HepG2 (cell line): ENCODE data around the gene CCR5AS.

Source experiments
- ATAC-seq: fragments of 200-7000 bp; cut with Tn5 transposase; 3 replicates; pipeline ENCODE4 v1.9.1; 2020; ENCODE audit warnings: mild to moderate bottlenecking, moderate library complexity
- BruUV-seq: library from RNA; stranded (reverse); fragments of 400-500 nt; replicated peaks from 2 replicates; lab custom pipeline; 2021; lab: Mats Ljungman, UMichigan
- CTCF ChIA-PET: fragments of 300-600 bp; formaldehyde crosslinking; extraction: SDS; loops from one replicate; lab custom pipeline; 2021; ENCODE audit warnings: low total read pairs, inconsistent platforms, low intra/inter-chr PET ratio; lab: Yijun Ruan, JAX
- POLR2A ChIA-PET: fragments of 350-600 bp; sonication (Branson Sonifier 250); formaldehyde crosslinking; loops from one replicate; lab custom pipeline; 2020; ENCODE audit warnings: antibody characterized with exemption, inconsistent platforms; lab: Yijun Ruan, JAX
- DNase-seq: peaks from one replicate; pipeline ENCODE4 v3.0.0-alpha.2; 2015; ENCODE audit warnings: low spot score
- FAIRE-seq: peaks from 3 replicates; lab custom pipeline; 2011; peaks lifted over from hg19 to GRCh38; lab: Jason Lieb, UNC
- H2AFZ ChIP-seq: one replicate; pipeline ENCODE4 v1.6.1; 2011; ENCODE audit warnings: low read length, inconsistent platforms
- H3K27ac ChIP-seq: fragments of 300-600 bp; 3 replicates; pipeline ENCODE4 v1.8.0; 2011; ENCODE audit warnings: mixed run types, mild to moderate bottlenecking, mixed read lengths, low read length, inconsistent platforms; ENCODE audit not compliant: insufficient read depth; ENCODE audit errors: extremely low read length
- H3K27me3 ChIP-seq, 2 experiments: fragments of 200-600 bp in 1 of 2; 2 replicates in 1 of 2; 3 replicates in 1 of 2; pipeline versions ENCODE4 v1.6.0 to v1.8.0; 2011; ENCODE audit warnings: low read length in 2 of 2, mild to moderate bottlenecking in 2 of 2, moderate library complexity in 2 of 2, inconsistent platforms in 1 of 2; ENCODE audit not compliant: insufficient read depth in 2 of 2, control insufficient read depth in 1 of 2
- H3K36me3 ChIP-seq, 2 experiments: fragments of 200-600 bp in 1 of 2; replicated peaks in 1 of 2; 2 replicates in 1 of 2; 3 replicates in 1 of 2; pipeline versions ENCODE4 v1.5.1 to v1.8.0; 2011; ENCODE audit warnings: low read length in 2 of 2, inconsistent platforms in 1 of 2; ENCODE audit not compliant: insufficient read depth in 2 of 2, control insufficient read depth in 1 of 2
- H3K4me1 ChIP-seq: 2 replicates; pipeline ENCODE4 v1.5.1; 2012; ENCODE audit warnings: low read length, inconsistent platforms; ENCODE audit not compliant: insufficient read depth
- H3K4me2 ChIP-seq: 2 replicates; pipeline ENCODE4 v1.6.0; 2011; ENCODE audit warnings: low read depth, low read length, inconsistent platforms
- H3K4me3 ChIP-seq, 3 experiments: fragments of 200-600 bp in 1 of 3; sonication (generic), shearing (Covaris generic) in 1 of 3; replicated peaks in 1 of 3; 2 replicates each; pipeline ENCODE4 v1.5.1; 2011 to 2016; ENCODE audit warnings: low read length in 3 of 3, inconsistent platforms in 2 of 3, low read depth in 2 of 3, mild to moderate bottlenecking in 2 of 3, control low read depth in 1 of 3, mixed read lengths in 1 of 3; ENCODE audit not compliant: insufficient read depth in 1 of 3
- H3K79me2 ChIP-seq: one replicate; pipeline ENCODE4 v1.6.1; 2011; ENCODE audit warnings: low read length, inconsistent platforms; ENCODE audit not compliant: insufficient read depth
- H3K9ac ChIP-seq: 2 replicates; pipeline ENCODE4 v1.6.0; 2011; ENCODE audit warnings: mild to moderate bottlenecking, low read depth, low read length, inconsistent platforms; ENCODE audit not compliant: insufficient read depth
- H3K9me3 ChIP-seq: 2 replicates; pipeline ENCODE4 v1.5.1; 2012; ENCODE audit warnings: mild to moderate bottlenecking, low read length
- H4K20me1 ChIP-seq: 2 replicates; pipeline ENCODE4 v1.6.0; 2011; ENCODE audit warnings: inconsistent platforms, mild to moderate bottlenecking, low read length, moderate library complexity; ENCODE audit not compliant: insufficient read depth
- ESRRA ChIP-seq: sonication (generic); formaldehyde crosslinking; IDR thresholded peaks from 2 replicates; pipeline ENCODE4 v1.5.1; 2020; ENCODE audit warnings: mild to moderate bottlenecking, low read depth, missing genetic modification reagents
- HNF4A ChIP-seq: sonication (generic); formaldehyde crosslinking; IDR thresholded peaks from 2 replicates; pipeline ENCODE4 v1.4.0; 2020; ENCODE audit warnings: missing genetic modification reagents
- NCOA2 ChIP-seq: sonication (generic); formaldehyde crosslinking; IDR thresholded peaks from 2 replicates; pipeline ENCODE4 v1.8.0; 2022; ENCODE audit warnings: inconsistent platforms
- SMC3 ChIP-seq: IDR thresholded peaks from 2 replicates; pipeline ENCODE4 v1.6.1; 2011; ENCODE audit warnings: low read length, improper control_type of control experiment
- STAG1 ChIP-seq: sonication (generic); formaldehyde crosslinking; IDR thresholded peaks from 2 replicates; pipeline ENCODE4 v1.4.0; 2020; ENCODE audit warnings: missing genetic modification reagents
- TEAD3 ChIP-seq: optimal IDR thresholded peaks from 2 replicates; pipeline ENCODE3; 2016; ENCODE audit warnings: borderline replicate concordance
- THAP11 ChIP-seq: IDR thresholded peaks from 2 replicates; pipeline ENCODE4 v1.6.1; 2016; ENCODE audit warnings: missing biosample characterization, missing genetic modification reagents
- ZIK1 ChIP-seq: sonication (generic); formaldehyde crosslinking; IDR thresholded peaks from 2 replicates; pipeline ENCODE4 v1.5.0; 2020; ENCODE audit warnings: mild to moderate bottlenecking, low read depth, missing genetic modification reagents, borderline replicate concordance
- ZMYM2 ChIP-seq: sonication (generic); formaldehyde crosslinking; IDR thresholded peaks from 2 replicates; pipeline ENCODE4 v1.8.0; 2022; ENCODE audit warnings: mild to moderate bottlenecking, missing genetic modification reagents
- ZNF496 ChIP-seq: sonication (generic); formaldehyde crosslinking; IDR thresholded peaks from 2 replicates; pipeline ENCODE4 v1.8.1; 2023; ENCODE audit warnings: mild to moderate bottlenecking, moderate library complexity, missing genetic modification reagents; ENCODE audit not compliant: insufficient replicate concordance
- WGBS: methylation state at CpG from one replicate; pipeline ENCODE4 v1.1.6; 2017; ENCODE audit warnings: low lambda C conversion rate; 5-methylcytosine and 5-hydroxymethylcytosine counted together
- in situ Hi-C: cut with HindIII; loops from 2 replicates; pipeline ENCODE4 v1.10.0; 2017; ENCODE audit warnings: low pct_unique_long_range_greater_than_20kb; ENCODE audit not compliant: extremely low pct_ligation_motif_present
- intact Hi-C: fragments of 100-400 bp; cut with micrococcal nuclease; formaldehyde crosslinking; loops from one replicate; pipeline ENCODE4 v1.10.0; 2022; ENCODE audit not compliant: unreplicated experiment
- TF ChIP-seq, protein P1 (sequence below): sonication (generic); formaldehyde crosslinking; IDR thresholded peaks from 2 replicates; pipeline ENCODE4 v1.5.0; 2020; ENCODE audit warnings: mild to moderate bottlenecking, missing genetic modification reagents, moderate library complexity
- TF ChIP-seq, protein P2 (sequence below): sonication (generic); formaldehyde crosslinking; conservative IDR thresholded peaks from 2 replicates; pipeline ENCODE4 v1.4.0; 2020; ENCODE audit warnings: mild to moderate bottlenecking, missing genetic modification reagents, moderate library complexity

Gene CCR5AS

DNA sequence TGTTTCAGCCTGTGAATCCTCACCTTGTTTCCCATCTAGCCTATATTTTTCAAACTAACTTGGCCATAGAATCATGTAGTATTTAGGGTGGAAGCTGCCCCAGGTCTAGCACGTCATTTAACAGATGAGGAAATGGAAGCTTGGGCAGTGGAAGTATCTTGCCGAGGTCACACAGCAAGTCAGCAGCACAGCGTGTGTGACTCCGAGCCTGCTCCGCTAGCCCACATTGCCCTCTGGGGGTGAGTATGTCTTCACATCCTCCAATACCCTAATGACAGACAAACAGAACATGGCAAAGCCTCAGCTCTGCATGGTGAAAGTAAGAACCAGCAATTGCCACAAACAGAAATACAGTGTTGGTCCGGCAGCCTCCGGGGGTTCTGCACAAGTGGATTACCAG lies 38.3 kb downstream of the CCR5AS start:
- Histone ChIP-seq H3K79me2 (no peaks in the 10 kb centered on the region), H3K9ac (no peak overlapping the region), H4K20me1 (no peaks in the 10 kb centered on the region), H3K4me3 (no peak overlapping the region), H3K27me3 (peaks cover 0 to 8% of the 10 kb centered on the region in 2 experiments; a peak in 2 of 5 replicates), H2AFZ (no peak overlapping the region), H3K4me1 (peaks cover 13% of the 10 kb centered on the region), H3K27ac (no peak overlapping the region), H3K4me2 (no peak overlapping the region; the same call in 1 of the 2 replicates), H3K9me3 (no peaks in the 10 kb centered on the region), H3K36me3 (no peaks in the 10 kb centered on the region)
- ChIA-PET CTCF (interaction anchor here (0.6 kb wide), 1 partner anchor 74 kb away, joined by 3 read pairs; no protein-coding TSS in a partner anchor), POLR2A (no interaction called here)
- FAIRE-seq (no peak), ATAC-seq (peak; percentile 96), DNase-seq (no peak)
- intact Hi-C loops (no loop called here), in situ Hi-C loops (no loop called here)
- no TSS peak for BruUV-seq
- 12% methylated on average over 7 of the region's 7 CpGs for WGBS
- TF ChIP-seq ZIK1 (CRISPR knock-in tag) (no peak), SMC3 (peak; percentile 9; the same call in 1 of the 2 replicates), ESRRA (CRISPR knock-in tag) (no peak), TEAD3 (CRISPR knock-in tag) (peak; percentile 49), STAG1 (CRISPR knock-in tag) (peak; percentile 61)
- TF ChIP-seq, protein P1, sequence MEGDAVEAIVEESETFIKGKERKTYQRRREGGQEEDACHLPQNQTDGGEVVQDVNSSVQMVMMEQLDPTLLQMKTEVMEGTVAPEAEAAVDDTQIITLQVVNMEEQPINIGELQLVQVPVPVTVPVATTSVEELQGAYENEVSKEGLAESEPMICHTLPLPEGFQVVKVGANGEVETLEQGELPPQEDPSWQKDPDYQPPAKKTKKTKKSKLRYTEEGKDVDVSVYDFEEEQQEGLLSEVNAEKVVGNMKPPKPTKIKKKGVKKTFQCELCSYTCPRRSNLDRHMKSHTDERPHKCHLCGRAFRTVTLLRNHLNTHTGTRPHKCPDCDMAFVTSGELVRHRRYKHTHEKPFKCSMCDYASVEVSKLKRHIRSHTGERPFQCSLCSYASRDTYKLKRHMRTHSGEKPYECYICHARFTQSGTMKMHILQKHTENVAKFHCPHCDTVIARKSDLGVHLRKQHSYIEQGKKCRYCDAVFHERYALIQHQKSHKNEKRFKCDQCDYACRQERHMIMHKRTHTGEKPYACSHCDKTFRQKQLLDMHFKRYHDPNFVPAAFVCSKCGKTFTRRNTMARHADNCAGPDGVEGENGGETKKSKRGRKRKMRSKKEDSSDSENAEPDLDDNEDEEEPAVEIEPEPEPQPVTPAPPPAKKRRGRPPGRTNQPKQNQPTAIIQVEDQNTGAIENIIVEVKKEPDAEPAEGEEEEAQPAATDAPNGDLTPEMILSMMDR (CRISPR knock-in tag) = peak; percentile 58

DNA sequence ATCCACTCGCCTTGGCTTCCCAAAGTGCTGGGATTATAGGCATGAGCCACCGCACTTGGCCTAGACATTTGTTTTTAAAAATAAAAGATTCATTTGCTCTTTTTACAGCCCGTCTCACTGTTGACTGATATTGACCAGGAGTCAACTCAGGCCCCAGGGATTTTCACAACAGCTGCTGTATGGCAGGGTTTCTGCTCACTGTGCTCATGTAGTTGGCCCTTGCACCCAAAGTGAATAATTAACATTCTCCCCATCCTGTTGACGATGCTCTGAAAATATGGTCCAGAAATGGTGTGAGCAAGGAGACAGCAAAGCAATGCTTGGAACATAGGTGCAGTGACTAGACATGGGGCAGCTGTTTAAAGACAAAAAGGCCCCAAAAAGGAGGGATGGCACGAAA lies 39.1 kb downstream of the CCR5AS start:
- Histone ChIP-seq H2AFZ (no peak overlapping the region), H3K79me2 (no peaks in the 10 kb centered on the region), H3K27me3 (0 out of 5 replicates have a peak, but pooled peaks cover 0 to 4% of the 10 kb centered on the region in 2 experiments), H3K4me1 (peaks cover 13% of the 10 kb centered on the region), H3K27ac (no peak overlapping the region), H3K4me3 (no peak overlapping the region), H4K20me1 (no peaks in the 10 kb centered on the region), H3K4me2 (no peak overlapping the region), H3K9me3 (no peaks in the 10 kb centered on the region), H3K36me3 (no peaks in the 10 kb centered on the region), H3K9ac (no peak overlapping the region)
- in situ Hi-C loops (no loop called here), intact Hi-C loops (no loop called here)
- under 1% methylated on average over 5 of the region's 5 CpGs for WGBS
- ChIA-PET CTCF (no interaction called here), POLR2A (no interaction called here)
- no TSS peak for BruUV-seq
- DNase-seq (peak; percentile 4), FAIRE-seq (no peak), ATAC-seq (peak; percentile 93)
- TF ChIP-seq, protein P2, sequence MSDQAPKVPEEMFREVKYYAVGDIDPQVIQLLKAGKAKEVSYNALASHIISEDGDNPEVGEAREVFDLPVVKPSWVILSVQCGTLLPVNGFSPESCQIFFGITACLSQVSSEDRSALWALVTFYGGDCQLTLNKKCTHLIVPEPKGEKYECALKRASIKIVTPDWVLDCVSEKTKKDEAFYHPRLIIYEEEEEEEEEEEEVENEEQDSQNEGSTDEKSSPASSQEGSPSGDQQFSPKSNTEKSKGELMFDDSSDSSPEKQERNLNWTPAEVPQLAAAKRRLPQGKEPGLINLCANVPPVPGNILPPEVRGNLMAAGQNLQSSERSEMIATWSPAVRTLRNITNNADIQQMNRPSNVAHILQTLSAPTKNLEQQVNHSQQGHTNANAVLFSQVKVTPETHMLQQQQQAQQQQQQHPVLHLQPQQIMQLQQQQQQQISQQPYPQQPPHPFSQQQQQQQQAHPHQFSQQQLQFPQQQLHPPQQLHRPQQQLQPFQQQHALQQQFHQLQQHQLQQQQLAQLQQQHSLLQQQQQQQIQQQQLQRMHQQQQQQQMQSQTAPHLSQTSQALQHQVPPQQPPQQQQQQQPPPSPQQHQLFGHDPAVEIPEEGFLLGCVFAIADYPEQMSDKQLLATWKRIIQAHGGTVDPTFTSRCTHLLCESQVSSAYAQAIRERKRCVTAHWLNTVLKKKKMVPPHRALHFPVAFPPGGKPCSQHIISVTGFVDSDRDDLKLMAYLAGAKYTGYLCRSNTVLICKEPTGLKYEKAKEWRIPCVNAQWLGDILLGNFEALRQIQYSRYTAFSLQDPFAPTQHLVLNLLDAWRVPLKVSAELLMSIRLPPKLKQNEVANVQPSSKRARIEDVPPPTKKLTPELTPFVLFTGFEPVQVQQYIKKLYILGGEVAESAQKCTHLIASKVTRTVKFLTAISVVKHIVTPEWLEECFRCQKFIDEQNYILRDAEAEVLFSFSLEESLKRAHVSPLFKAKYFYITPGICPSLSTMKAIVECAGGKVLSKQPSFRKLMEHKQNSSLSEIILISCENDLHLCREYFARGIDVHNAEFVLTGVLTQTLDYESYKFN = 0 out of 2 replicates have a peak, but pooled peaks have one; percentile 34
- no peak for TF ChIP-seq NCOA2 (CRISPR knock-in tag)
- 0 out of 2 replicates have a peak, but pooled peaks have one; percentile 13 for TF ChIP-seq HNF4A (CRISPR knock-in tag)
- TF ChIP-seq THAP11 = no peak
- TF ChIP-seq TEAD3 (CRISPR knock-in tag) = peak; percentile 38
- TF ChIP-seq ZNF496 (CRISPR knock-in tag) = no peak
- TF ChIP-seq ZMYM2 (CRISPR knock-in tag) = no peak
